GM10266 (cell line): Measurements from ENCODE around the gene NEFH.

Experiments
- DNase-seq: peaks from one replicate; pipeline ENCODE4 v3.0.0; 2012; ENCODE audit errors: extremely low spot score
- TF ChIP-seq, protein P1 (sequence below): IDR thresholded peaks from 2 replicates; pipeline ENCODE4 v1.5.1; 2012; ENCODE audit warnings: mild to moderate bottlenecking, low read depth; ENCODE audit not compliant: control insufficient read depth, insufficient read depth; ENCODE audit errors: missing control alignments

NEFH gene

DNA sequence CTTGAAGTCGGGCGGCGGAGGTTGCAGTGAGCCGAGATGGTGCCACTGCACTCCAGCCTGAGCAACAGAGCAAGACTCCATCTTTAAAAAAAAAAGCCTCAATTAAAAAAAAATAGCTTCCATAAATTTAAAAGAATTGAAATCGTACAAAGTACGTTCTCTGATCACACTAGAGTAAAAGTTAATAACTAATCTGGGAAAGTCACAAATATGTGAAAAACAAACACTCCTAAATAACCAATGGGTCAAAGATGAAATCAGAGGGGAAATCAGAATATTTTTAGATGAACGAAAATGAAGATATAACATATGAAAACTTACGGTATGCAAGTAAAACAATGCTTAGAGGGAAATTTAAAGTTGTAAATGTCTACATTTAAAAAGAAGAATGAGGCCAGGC, 19.8 kb downstream of the NEFH start:
- DNase-seq = no peak
- TF ChIP-seq, protein P1, sequence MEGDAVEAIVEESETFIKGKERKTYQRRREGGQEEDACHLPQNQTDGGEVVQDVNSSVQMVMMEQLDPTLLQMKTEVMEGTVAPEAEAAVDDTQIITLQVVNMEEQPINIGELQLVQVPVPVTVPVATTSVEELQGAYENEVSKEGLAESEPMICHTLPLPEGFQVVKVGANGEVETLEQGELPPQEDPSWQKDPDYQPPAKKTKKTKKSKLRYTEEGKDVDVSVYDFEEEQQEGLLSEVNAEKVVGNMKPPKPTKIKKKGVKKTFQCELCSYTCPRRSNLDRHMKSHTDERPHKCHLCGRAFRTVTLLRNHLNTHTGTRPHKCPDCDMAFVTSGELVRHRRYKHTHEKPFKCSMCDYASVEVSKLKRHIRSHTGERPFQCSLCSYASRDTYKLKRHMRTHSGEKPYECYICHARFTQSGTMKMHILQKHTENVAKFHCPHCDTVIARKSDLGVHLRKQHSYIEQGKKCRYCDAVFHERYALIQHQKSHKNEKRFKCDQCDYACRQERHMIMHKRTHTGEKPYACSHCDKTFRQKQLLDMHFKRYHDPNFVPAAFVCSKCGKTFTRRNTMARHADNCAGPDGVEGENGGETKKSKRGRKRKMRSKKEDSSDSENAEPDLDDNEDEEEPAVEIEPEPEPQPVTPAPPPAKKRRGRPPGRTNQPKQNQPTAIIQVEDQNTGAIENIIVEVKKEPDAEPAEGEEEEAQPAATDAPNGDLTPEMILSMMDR = no peak

DNA sequence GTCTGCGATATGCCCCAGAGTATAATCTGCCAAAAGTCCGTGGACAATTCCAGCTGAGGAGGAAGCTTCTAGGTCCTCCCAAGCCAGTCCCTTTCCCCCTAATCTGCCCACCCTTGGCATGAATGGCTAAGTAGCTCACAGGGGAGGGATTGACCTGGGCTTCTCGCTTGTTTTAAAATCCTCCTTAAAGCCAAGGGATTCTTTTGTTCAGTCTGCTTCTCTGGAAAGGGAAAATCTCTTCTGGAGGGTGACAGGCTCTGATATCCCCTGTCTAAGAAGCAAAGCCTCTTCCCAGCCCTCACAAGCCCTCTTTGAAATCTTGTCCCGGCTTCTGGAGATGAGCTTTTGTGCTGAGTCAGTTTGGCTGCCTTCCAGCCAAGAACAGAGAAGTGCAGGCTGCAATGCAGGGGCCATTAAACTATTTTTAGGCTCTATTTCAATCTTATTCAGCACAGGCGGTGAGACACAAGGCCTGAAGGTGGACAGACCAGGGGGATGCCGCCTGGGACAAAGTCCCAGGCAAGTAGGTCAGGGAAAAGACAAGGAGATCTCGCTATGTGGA, 23.9 kb downstream of the NEFH start:
- no peak for DNase-seq
- TF ChIP-seq, protein P1 = no peak

DNA sequence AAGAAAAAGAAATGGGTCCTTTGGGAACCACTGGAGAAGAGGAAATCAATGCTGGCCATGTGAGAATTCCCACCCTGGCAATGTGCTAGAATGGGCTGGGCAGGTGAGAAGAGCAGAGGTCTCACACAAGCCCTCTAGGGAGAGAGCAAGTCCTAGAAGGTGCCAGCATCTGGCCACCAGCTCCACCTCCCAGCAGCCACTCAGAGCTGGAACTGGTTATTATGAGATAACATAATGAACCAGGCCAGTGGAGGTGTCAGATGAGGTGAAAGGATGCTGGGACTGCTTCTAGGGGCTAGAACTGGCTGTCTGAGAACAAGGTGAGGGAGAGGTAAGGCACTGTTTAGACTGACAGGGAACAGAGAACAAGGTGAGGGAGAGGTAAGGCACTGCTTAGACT, 29.3 kb downstream of the NEFH start:
- TF ChIP-seq, protein P1 = no peak
- no peak for DNase-seq

DNA sequence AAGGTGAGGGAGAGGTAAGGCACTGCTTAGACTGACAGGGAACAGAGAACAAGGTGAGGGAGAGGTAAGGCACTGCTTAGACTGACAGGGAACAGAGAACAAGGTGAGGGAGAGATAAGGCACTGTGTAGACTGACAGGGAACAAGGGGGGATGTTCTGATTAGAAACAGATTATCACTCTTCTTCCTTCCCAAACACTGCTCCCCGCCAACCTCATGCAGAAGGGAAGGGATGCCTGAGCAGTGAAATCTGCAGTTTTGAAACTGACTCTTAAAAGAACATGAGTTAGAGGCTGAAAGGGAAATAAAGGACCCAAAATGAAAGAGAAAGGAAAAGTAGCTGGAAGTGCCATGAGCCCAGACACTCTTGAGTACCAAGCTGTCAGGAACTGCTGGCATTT, 29.8 kb downstream of the NEFH start:
- no peak for DNase-seq
- TF ChIP-seq, protein P1 = no peak

DNA sequence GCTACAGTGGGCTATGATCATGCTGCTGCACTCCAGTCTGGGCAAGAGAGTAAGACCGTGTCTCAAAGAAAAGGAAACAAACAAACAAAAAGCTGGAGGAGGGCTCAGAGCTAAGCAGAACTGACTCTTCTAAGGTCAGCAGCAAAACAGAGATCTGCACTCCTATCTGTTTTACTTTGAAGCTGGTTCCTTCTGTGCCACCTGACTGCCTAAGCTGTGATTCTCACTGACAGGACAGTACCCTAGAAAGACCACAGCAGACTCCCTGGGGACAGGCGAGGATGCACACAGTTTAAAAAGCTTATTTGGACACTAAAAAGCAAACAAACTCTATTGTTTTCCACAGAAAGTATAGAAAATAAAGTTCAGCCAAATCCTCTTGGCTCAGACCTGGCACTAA, 30.5 kb downstream of the NEFH start:
- TF ChIP-seq, protein P1 = no peak
- DNase-seq = no peak

DNA sequence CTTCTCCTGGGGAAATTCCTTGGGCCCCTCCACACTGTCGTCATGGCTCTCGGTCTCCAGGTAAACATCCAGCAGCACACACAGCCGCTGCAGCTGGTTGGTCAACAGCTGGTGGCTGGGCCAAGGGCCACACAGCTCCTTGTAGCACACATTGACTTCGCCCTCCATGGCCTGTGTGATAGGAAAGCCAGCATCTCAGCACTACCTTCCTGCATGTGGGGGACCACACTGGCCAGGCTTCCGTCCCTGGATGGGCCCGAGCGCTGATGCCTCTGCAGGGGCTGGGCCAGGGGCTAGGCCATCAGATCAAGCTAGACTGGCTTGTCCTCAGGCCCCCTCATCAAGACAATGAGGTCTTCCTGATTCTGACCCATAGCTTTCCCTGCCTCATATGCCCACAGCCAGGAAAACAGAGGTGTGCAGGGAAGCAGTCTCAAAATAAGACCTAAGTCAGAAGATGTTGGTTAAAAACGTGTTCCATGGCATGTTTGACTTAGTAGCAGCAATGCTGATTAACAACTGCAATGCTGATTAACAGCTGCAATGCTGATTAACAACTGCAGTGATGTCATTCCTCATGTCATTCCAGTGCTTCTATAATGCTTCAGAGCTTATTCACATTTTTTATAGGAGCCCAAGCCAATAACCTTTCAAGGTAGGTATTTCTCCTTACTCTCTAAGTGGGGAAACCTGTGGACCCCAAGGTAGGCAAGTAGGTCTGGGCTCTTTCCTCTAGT, 31.3 kb downstream of the NEFH start:
- DNase-seq = no peak

DNA sequence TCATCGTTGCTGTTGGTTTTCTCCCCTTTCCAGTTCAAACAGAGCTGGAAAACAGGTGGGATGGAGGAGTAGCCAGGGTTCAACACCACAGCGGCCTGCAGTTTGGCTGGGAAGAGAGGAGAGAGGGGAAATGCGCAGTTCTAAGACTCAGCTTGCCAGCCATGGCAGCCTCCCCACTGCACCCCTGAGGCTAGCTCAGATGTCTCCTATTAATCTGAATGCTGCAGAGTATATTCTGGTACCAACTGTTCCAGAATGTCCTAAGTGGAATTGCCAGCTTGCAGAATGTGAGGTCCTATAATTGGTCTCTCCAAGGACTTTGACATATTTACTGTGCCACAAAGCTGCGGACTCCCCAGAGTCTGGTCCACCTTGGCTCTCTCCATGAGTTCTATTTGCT, 32.0 kb downstream of the NEFH start:
- DNase-seq = no peak
- TF ChIP-seq, protein P1 = no peak

More for the DNA sequence above, 31.3 kb downstream of the NEFH start:
- TF ChIP-seq, protein P1 = no peak
